ENCODE data around the gene ATXN10. TPM values are rescaled to one million over a fixed set of nuclear protein-coding genes. Genes with fewer than 3 reads are reported as not detected.

ATXN10 gene
- total and polyA plus RNA-seq, 2 experiments from 2014 or later, result 99.0 to 163 TPM

DNA sequence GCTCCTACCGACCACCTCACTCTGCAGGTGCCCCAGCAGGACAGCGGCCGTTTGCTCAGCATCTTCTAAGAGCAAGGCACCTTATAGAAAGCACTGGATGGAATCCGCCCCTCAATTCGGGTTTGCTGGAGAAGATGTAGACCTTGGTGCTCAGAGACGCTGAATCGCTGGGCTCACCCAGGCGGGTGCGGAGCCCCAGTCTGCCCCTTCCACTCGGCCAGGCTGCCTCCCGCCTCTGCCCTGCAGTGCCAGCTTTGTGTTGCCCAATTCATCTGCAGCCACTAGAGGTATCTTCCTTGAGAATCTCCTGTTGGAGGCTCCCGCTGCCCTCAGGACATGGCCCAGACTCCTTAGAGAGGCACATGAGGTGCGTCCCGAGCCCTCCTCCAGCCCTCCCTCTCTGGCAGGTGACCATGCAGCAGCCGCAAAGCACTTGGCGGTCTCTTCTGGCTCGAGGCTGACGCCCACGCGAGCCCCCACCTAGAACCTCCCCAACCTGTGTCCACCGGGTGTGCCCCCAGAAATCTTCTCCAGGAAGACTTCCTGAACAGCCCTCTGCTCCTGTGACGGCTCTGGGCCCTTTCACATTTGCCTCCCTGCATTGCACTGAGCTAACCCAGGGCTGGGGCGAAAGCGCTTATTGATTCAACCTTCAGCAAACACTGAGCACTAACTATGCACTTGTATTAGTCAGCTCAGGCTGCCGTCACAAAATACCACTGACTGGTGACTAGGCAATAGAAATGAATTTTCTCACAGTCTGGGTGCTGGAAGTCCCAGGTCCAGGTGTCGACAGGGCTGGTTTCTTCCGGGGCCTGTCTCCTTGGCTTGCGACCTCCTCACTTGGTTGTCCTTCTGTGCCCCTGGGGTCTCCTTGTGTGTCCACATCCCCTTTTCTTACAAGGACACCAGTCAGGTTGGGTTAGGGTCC is 187.9 kb downstream of the ATXN10 start:
- TF ChIP-seq, protein P1, sequence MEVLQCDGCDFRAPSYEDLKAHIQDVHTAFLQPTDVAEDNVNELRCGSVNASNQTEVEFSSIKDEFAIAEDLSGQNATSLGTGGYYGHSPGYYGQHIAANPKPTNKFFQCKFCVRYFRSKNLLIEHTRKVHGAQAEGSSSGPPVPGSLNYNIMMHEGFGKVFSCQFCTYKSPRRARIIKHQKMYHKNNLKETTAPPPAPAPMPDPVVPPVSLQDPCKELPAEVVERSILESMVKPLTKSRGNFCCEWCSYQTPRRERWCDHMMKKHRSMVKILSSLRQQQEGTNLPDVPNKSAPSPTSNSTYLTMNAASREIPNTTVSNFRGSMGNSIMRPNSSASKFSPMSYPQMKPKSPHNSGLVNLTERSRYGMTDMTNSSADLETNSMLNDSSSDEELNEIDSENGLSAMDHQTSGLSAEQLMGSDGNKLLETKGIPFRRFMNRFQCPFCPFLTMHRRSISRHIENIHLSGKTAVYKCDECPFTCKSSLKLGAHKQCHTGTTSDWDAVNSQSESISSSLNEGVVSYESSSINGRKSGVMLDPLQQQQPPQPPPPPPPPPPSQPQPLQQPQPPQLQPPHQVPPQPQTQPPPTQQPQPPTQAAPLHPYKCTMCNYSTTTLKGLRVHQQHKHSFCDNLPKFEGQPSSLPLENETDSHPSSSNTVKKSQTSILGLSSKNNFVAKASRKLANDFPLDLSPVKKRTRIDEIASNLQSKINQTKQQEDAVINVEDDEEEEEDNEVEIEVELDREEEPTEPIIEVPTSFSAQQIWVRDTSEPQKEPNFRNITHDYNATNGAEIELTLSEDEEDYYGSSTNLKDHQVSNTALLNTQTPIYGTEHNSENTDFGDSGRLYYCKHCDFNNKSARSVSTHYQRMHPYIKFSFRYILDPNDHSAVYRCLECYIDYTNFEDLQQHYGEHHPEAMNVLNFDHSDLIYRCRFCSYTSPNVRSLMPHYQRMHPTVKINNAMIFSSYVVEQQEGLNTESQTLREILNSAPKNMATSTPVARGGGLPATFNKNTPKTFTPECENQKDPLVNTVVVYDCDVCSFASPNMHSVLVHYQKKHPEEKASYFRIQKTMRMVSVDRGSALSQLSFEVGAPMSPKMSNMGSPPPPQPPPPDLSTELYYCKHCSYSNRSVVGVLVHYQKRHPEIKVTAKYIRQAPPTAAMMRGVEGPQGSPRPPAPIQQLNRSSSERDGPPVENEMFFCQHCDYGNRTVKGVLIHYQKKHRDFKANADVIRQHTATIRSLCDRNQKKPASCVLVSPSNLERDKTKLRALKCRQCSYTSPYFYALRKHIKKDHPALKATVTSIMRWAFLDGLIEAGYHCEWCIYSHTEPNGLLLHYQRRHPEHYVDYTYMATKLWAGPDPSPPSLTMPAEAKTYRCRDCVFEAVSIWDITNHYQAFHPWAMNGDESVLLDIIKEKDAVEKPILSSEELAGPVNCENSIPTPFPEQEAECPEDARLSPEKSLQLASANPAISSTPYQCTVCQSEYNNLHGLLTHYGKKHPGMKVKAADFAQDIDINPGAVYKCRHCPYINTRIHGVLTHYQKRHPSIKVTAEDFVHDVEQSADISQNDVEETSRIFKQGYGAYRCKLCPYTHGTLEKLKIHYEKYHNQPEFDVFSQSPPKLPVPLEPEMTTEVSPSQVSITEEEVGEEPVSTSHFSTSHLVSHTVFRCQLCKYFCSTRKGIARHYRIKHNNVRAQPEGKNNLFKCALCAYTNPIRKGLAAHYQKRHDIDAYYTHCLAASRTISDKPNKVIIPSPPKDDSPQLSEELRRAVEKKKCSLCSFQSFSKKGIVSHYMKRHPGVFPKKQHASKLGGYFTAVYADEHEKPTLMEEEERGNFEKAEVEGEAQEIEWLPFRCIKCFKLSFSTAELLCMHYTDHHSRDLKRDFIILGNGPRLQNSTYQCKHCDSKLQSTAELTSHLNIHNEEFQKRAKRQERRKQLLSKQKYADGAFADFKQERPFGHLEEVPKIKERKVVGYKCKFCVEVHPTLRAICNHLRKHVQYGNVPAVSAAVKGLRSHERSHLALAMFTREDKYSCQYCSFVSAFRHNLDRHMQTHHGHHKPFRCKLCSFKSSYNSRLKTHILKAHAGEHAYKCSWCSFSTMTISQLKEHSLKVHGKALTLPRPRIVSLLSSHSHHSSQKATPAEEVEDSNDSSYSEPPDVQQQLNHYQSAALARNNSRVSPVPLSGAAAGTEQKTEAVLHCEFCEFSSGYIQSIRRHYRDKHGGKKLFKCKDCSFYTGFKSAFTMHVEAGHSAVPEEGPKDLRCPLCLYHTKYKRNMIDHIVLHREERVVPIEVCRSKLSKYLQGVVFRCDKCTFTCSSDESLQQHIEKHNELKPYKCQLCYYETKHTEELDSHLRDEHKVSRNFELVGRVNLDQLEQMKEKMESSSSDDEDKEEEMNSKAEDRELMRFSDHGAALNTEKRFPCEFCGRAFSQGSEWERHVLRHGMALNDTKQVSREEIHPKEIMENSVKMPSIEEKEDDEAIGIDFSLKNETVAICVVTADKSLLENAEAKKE (CRISPR knock-in tag; IDR thresholded peaks at IDR 0.05), result no peak
- TF ChIP-seq, protein P2, sequence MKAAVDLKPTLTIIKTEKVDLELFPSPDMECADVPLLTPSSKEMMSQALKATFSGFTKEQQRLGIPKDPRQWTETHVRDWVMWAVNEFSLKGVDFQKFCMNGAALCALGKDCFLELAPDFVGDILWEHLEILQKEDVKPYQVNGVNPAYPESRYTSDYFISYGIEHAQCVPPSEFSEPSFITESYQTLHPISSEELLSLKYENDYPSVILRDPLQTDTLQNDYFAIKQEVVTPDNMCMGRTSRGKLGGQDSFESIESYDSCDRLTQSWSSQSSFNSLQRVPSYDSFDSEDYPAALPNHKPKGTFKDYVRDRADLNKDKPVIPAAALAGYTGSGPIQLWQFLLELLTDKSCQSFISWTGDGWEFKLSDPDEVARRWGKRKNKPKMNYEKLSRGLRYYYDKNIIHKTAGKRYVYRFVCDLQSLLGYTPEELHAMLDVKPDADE (IDR thresholded peaks at IDR 0.05), result no peak
- TF ChIP-seq EZH2 (IDR thresholded peaks at IDR 0.05; ENCODE audit: low read depth, unreplicated experiment), result no peak
- TF ChIP-seq JUNB (IDR thresholded peaks at IDR 0.05; ENCODE audit: unreplicated experiment), result no peak
- no peak for TF ChIP-seq STAT1 (IDR thresholded peaks at IDR 0.05; ENCODE audit: unreplicated experiment)
- TF ChIP-seq ZNF114 (CRISPR knock-in tag; IDR thresholded peaks at IDR 0.05), result no peak
- TF ChIP-seq CREB1 (CRISPR knock-in tag; IDR thresholded peaks at IDR 0.05; ENCODE audit: low read depth), result no peak
- H3K27ac ChIP-seq (ENCODE audit: low read depth), result no peak overlapping the region
- H3K9me2 ChIP-seq (ENCODE audit: insufficient read depth), result no peaks in the 10 kb centered on the region
- H3K27me3 Mint-ChIP-seq (ENCODE audit: insufficient read depth, low read depth, poor library complexity), result peaks cover 20% of the 10 kb centered on the region
- no peaks in the 10 kb centered on the region for H3F3A ChIP-seq (replicated peaks; ENCODE audit: low read depth)
- H3K79me2 ChIP-seq (replicated peaks; ENCODE audit: insufficient read depth), result no peaks in the 10 kb centered on the region
- no peak overlapping the region for H3K27ac Mint-ChIP-seq
- no peak for DNase-seq (ENCODE audit: low spot score)
- peaks cover 8% of the 10 kb centered on the region for H3K4me1 Mint-ChIP-seq
- no peaks in the 10 kb centered on the region for H3K36me3 ChIP-seq (ENCODE audit: insufficient read depth)
- peaks cover under 1% of the 10 kb centered on the region; the same call in 1 of the 2 replicates for H3K27me3 ChIP-seq (ENCODE audit: insufficient read depth)
- no peak overlapping the region for H3K4me3 Mint-ChIP-seq
- no peak overlapping the region for H3K4me2 ChIP-seq
- H2AFZ ChIP-seq, result no peak overlapping the region
- no peaks in the 10 kb centered on the region for H3K4me1 ChIP-seq (ENCODE audit: insufficient read depth)
- no peaks in the 10 kb centered on the region for H3K9me3 Mint-ChIP-seq
- no peak overlapping the region for H3K4me3 ChIP-seq
- ATAC-seq, result no peak; the same call in 2 of the 3 replicates
- H4K20me1 ChIP-seq (replicated peaks; ENCODE audit: insufficient read depth), result peaks cover 3% of the 10 kb centered on the region; the same call in 1 of the 2 replicates
- peaks cover 8% of the 10 kb centered on the region; the same call in 2 of the 3 replicates for H3K36me3 Mint-ChIP-seq (ENCODE audit: low read depth)

Data from GM23338 (cell line).